HUES64 (cell line): ENCODE results near the gene IPO4.

Source experiments
- H3K27ac ChIP-seq: 2 replicates; pipeline ENCODE4 v1.7.0; 2013; ENCODE audit warnings: low read depth, low read length, inconsistent platforms
- H3K27me3 ChIP-seq: 2 replicates; pipeline ENCODE4 v1.6.1; 2013; ENCODE audit warnings: mild to moderate bottlenecking, low read length; ENCODE audit not compliant: insufficient read depth
- H3K36me3 ChIP-seq: 2 replicates; pipeline ENCODE4 v1.6.1; 2013; ENCODE audit warnings: mild to moderate bottlenecking, low read length; ENCODE audit not compliant: insufficient read depth
- H3K4me1 ChIP-seq: 2 replicates; pipeline ENCODE4 v1.6.1; 2013; ENCODE audit warnings: mild to moderate bottlenecking, low read length, moderate library complexity; ENCODE audit not compliant: insufficient read depth
- H3K4me3 ChIP-seq: 2 replicates; pipeline ENCODE4 v1.5.1; 2013; ENCODE audit warnings: mild to moderate bottlenecking, low read length, moderate library complexity
- H3K9ac ChIP-seq: 2 replicates; pipeline ENCODE4 v1.6.1; 2013; ENCODE audit warnings: mild to moderate bottlenecking, low read depth, low read length
- H3K9me3 ChIP-seq: 2 replicates; pipeline ENCODE4 v1.6.1; 2013; ENCODE audit warnings: low read depth, low read length; ENCODE audit not compliant: insufficient read depth
- WGBS: fragments of 150-250, 120-280 bp; methylation state at CpG from one replicate; pipeline ENCODE4 v1.1.7; 2013; ENCODE audit warnings: missing lambda C conversion rate; 5-methylcytosine and 5-hydroxymethylcytosine counted together

Gene IPO4

GRCh38 chr14:24179294-24179960 is 9.2 kb downstream of the IPO4 start:
- H3K27ac ChIP-seq = no peak overlapping the region
- H3K9ac ChIP-seq = no peak overlapping the region
- H3K27me3 ChIP-seq = no peaks in the 10 kb centered on the region
- peaks cover 86% of the 10 kb centered on the region for H3K36me3 ChIP-seq
- no peak overlapping the region for H3K4me3 ChIP-seq
- H3K9me3 ChIP-seq = no peaks in the 10 kb centered on the region
- 94% methylated on average over 14 of the region's 14 CpGs for WGBS
- no peaks in the 10 kb centered on the region for H3K4me1 ChIP-seq

GRCh38 chr14:24178399-24179178 is 10.0 kb downstream of the IPO4 start:
- no peaks in the 10 kb centered on the region for H3K27me3 ChIP-seq
- no peaks in the 10 kb centered on the region for H3K4me1 ChIP-seq
- no peak overlapping the region for H3K27ac ChIP-seq
- H3K4me3 ChIP-seq = no peak overlapping the region
- WGBS = 90% methylated on average over 12 of the region's 12 CpGs
- no peak overlapping the region; the same call in 1 of the 2 replicates for H3K9ac ChIP-seq
- peaks cover 79% of the 10 kb centered on the region for H3K36me3 ChIP-seq
- no peaks in the 10 kb centered on the region for H3K9me3 ChIP-seq

GRCh38 chr14:24177891-24178290 is 10.7 kb downstream of the IPO4 start:
- Histone ChIP-seq H3K4me1 (no peaks in the 10 kb centered on the region), H3K9me3 (no peaks in the 10 kb centered on the region), H3K27ac (no peak overlapping the region), H3K9ac (no peak overlapping the region), H3K27me3 (no peaks in the 10 kb centered on the region), H3K4me3 (no peak overlapping the region), H3K36me3 (peaks cover 72% of the 10 kb centered on the region)
- WGBS = 91% methylated on average over 14 of the region's 14 CpGs

- 97% methylated on average over 11 of the region's 12 CpGs for WGBS
- Histone ChIP-seq H3K9ac (no peak overlapping the region), H3K4me3 (no peak overlapping the region), H3K36me3 (peaks cover 66% of the 10 kb centered on the region), H3K27ac (no peak overlapping the region), H3K9me3 (no peaks in the 10 kb centered on the region), H3K4me1 (no peaks in the 10 kb centered on the region), H3K27me3 (no peaks in the 10 kb centered on the region)
These were observed 11.4 kb downstream of the IPO4 start for GRCh38 chr14:24177041-24177825.

- Histone ChIP-seq H3K36me3 (peaks cover 59% of the 10 kb centered on the region), H3K9me3 (no peaks in the 10 kb centered on the region), H3K4me1 (no peaks in the 10 kb centered on the region), H3K27me3 (no peaks in the 10 kb centered on the region), H3K4me3 (no peak overlapping the region), H3K9ac (no peak overlapping the region), H3K27ac (no peak overlapping the region)
- WGBS = 95% methylated on average over 5 of the region's 5 CpGs
These were observed 12.0 kb downstream of the IPO4 start for GRCh38 chr14:24176599-24176998.

GRCh38 chr14:24172871-24173281 is 15.7 kb downstream of the IPO4 start:
- H3K36me3 ChIP-seq = peaks cover 23% of the 10 kb centered on the region

GRCh38 chr14:24172261-24172860 is 16.3 kb downstream of the IPO4 start:
- H3K36me3 ChIP-seq = peaks cover 18% of the 10 kb centered on the region
- 81% methylated on average over 30 of the region's 30 CpGs for WGBS
- no peak overlapping the region; the same call in 1 of the 2 replicates for H3K9ac ChIP-seq
- no peaks in the 10 kb centered on the region for H3K27me3 ChIP-seq
- no peak overlapping the region for H3K27ac ChIP-seq
- H3K9me3 ChIP-seq = no peaks in the 10 kb centered on the region
- H3K4me1 ChIP-seq = no peaks in the 10 kb centered on the region
- peak overlapping the region; percentile 70 for H3K4me3 ChIP-seq

More at GRCh38 chr14:24172871-24173281, 15.7 kb downstream of the IPO4 start:
- Histone ChIP-seq H3K4me3 (peak overlapping the region; percentile 70), H3K27ac (no peak overlapping the region), H3K4me1 (no peaks in the 10 kb centered on the region), H3K27me3 (no peaks in the 10 kb centered on the region), H3K9ac (no peak overlapping the region), H3K9me3 (no peaks in the 10 kb centered on the region)
- WGBS = 94% methylated on average over 20 of the region's 20 CpGs

GRCh38 chr14:24171422-24172260 is 17.0 kb downstream of the IPO4 start, which contains the start of gene REC8:
Gene REC8, plus strand, starts transcription at chr14:24172080. Its CDS starts 473 bp downstream, at chr14:24172553.
- peak within 1 kb of the TSS; percentile 70 for H3K4me3 ChIP-seq

GRCh38 chr14:24167469-24168114 is 21.0 kb downstream of the IPO4 start:
- Histone ChIP-seq H3K36me3 (peaks cover 35% of the 10 kb centered on the region), H3K9me3 (no peaks in the 10 kb centered on the region), H3K4me3 (no peak overlapping the region), H3K9ac (no peak overlapping the region), H3K27me3 (no peaks in the 10 kb centered on the region), H3K4me1 (no peaks in the 10 kb centered on the region), H3K27ac (no peak overlapping the region)
- 91% methylated on average over 3 of the region's 3 CpGs for WGBS

More at GRCh38 chr14:24171422-24172260, 17.0 kb downstream of the IPO4 start, which contains the start of gene REC8:
- Histone ChIP-seq H3K9ac (no peak within 1 kb of the TSS; the same call in 1 of the 2 replicates), H3K36me3 (peaks cover 13% of the 10 kb centered on the region), H3K27me3 (no peaks in the 10 kb centered on the region), H3K4me1 (no peaks in the 10 kb centered on the region), H3K27ac (no peak within 1 kb of the TSS; the same call in 1 of the 2 replicates), H3K9me3 (no peaks in the 10 kb centered on the region)
- 12% methylated on average over 63 of the region's 63 CpGs for WGBS

- Histone ChIP-seq H3K27ac (no peak overlapping the region), H3K4me3 (no peak overlapping the region), H3K4me1 (peaks cover 3% of the 10 kb centered on the region; the same call in 1 of the 2 replicates), H3K36me3 (peaks cover 35% of the 10 kb centered on the region), H3K9ac (no peak overlapping the region), H3K27me3 (no peaks in the 10 kb centered on the region), H3K9me3 (no peaks in the 10 kb centered on the region)
- WGBS = 93% methylated on average over 5 of the region's 5 CpGs
These were observed 22.8 kb downstream of the IPO4 start for GRCh38 chr14:24165785-24166184.
